ENCODE measurements around the gene MYCT1. TPM values are rescaled to one million over a fixed set of nuclear protein-coding genes. Genes with fewer than 3 reads are reported as not detected.

The MYCT1 gene
- total RNA-seq, 1 experiment from 2014 or later, result 0.17 TPM

GRCh38 chr6:152696522-152696921 is 1.2 kb upstream of the MYCT1 start:
- Histone ChIP-seq H2BK120ac (ENCODE audit: low read depth, low read length, poor library complexity, severe bottlenecking) (no peak overlapping the region), H2BK15ac (ENCODE audit: low read depth, low read length) (no peak overlapping the region), H3K27ac (ENCODE audit: insufficient read length, low read depth, low read length) (no peak overlapping the region), H3K23ac (ENCODE audit: insufficient read length, low read depth, low read length) (no peak overlapping the region), H2BK5ac (ENCODE audit: insufficient read length, low read length) (no peak overlapping the region), H3K18ac (ENCODE audit: insufficient read length, low read depth, low read length) (no peak overlapping the region), H3K79me2 (ENCODE audit: insufficient read depth, low read length) (no peaks in the 10 kb centered on the region), H2AK5ac (ENCODE audit: insufficient read length, low read length) (no peak overlapping the region), H3K4ac (ENCODE audit: low read depth, low read length) (no peak overlapping the region), H4K20me1 (ENCODE audit: control insufficient read depth, insufficient read depth, insufficient read length) (no peaks in the 10 kb centered on the region), H3K79me1 (ENCODE audit: insufficient read depth, low read depth, low read length, poor library complexity, severe bottlenecking) (no peaks in the 10 kb centered on the region), H3K27me3 (ENCODE audit: insufficient read depth, low read length) (no peaks in the 10 kb centered on the region), H2AFZ (ENCODE audit: low read length) (no peak overlapping the region), H3K4me1 (ENCODE audit: insufficient read depth, low read length) (no peaks in the 10 kb centered on the region), H3K23me2 (ENCODE audit: insufficient read length, low read depth, low read length, poor library complexity, severe bottlenecking) (no peaks in the 10 kb centered on the region), H2BK12ac (ENCODE audit: insufficient read length, low read depth, low read length) (no peak overlapping the region), H4K91ac (ENCODE audit: insufficient read length, low read depth, low read length) (no peak overlapping the region), H3T11ph (ENCODE audit: low read length) (no peak overlapping the region), H3K14ac (ENCODE audit: insufficient read depth, low read length) (no peak overlapping the region), H3K4me2 (ENCODE audit: insufficient read depth, insufficient read length, low read length) (no peak overlapping the region), H3K56ac (ENCODE audit: insufficient read length, low read depth, low read length) (no peak overlapping the region), H3K9ac (ENCODE audit: extremely low read depth, insufficient read length, low read length) (no peak overlapping the region), H2BK20ac (ENCODE audit: low read depth, low read length, poor library complexity, severe bottlenecking) (no peak overlapping the region), H3K9me3 (ENCODE audit: control insufficient read depth, low read depth, low read length) (no peaks in the 10 kb centered on the region), H4K8ac (replicated peaks; ENCODE audit: insufficient read length, low read depth, low read length) (no peak overlapping the region), H4K5ac (ENCODE audit: insufficient read length, low read depth, low read length) (no peak overlapping the region)
- Mint-ChIP-seq H3K9me3 (no peaks in the 10 kb centered on the region), H3K27me3 (ENCODE audit: low read depth) (no peaks in the 10 kb centered on the region), H3K4me3 (no peak overlapping the region), H3K36me3 (ENCODE audit: insufficient read depth in 1 of 3, low read depth in 3 of 3) (no peaks in the 10 kb centered on the region), H3K27ac (no peak overlapping the region), H3K4me1 (peaks cover 0 to 9% of the 10 kb centered on the region in 2 experiments; a peak in 1 of 4 replicates)
- WGBS (ENCODE audit: extremely low coverage, insufficient read length, low lambda C conversion rate), result no CpG with 5 or more reads among the region's 2 CpGs
- no peak for DNase-seq
- no peak for TF ChIP-seq CTCF (conservative IDR thresholded peaks at IDR 0.05)
